CD4-positive, alpha-beta T cell treated with Interleukin-10 for 1 hour (primary cell): ENCODE data around the gene MS4A3.
"Not testable (repeated sequence)": the region's sequence is repeated elsewhere in the genome, so short reads cannot be mapped to it uniquely, and the experiment has no call there.

Experiments used
- DNase-seq: peaks from one replicate; pipeline ENCODE4 v3.0.0-alpha.2; 2020

The MS4A3 gene, protein sequence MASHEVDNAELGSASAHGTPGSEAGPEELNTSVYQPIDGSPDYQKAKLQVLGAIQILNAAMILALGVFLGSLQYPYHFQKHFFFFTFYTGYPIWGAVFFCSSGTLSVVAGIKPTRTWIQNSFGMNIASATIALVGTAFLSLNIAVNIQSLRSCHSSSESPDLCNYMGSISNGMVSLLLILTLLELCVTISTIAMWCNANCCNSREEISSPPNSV

DNA sequence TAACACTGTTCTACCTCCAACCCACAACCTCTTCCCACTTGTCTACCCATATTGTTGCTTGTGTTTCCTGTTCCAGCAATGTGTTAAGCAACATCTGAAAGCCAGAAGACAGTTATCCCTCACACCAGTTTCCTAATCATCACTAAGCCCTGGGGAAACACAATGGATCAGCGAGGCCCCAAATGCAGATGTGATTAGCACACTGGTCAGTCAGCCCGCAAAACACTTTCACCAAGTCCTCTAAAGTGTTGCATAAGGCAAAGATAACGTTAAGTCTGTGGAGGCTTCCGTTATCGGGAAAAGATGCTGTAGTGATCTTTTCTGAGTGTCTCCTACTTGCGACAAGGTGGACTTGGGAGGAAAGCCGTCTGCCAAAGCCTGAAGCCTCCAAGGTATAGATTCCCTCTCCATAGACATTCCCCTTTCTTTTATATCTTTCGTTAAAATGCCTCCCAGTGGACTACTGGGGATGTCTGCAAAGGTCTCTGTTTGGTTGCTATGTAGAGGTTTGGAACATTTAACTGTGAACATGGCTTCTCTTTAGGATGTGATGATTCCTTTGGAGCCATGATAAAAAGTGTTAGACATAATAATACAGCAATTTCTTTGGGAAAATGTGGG, at the start of gene MS4A3:
Gene MS4A3, plus strand, starts transcription at position 317 of the 621 bp plus-strand sequence. CDS start 4,496 bp downstream, outside the sequence.
- DNase-seq = no peak

DNA sequence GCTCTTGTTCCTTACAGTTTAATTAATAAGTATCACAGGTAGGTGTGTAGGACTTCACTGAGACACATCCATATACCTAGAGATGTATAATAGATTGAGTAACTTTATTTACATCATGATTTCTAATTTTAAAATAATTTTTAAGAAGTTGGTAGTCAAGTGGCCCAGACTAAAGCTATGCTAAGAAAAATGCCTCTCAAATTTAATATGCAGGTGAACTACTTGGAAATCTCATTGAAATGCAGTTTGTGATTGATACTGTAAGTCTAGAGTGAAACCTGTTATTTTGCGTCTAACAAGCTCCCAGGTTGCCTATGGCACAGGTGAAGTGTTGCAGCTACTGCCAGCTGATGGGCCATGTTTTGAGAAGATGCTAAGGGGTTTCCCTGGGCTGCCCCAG, 39.6 kb upstream of the MS4A3 start, which contains the start of gene OOSP4B:
Gene OOSP4B, plus strand, starts transcription at position 301 of the 400 bp plus-strand sequence.
- DNase-seq = no peak

DNA sequence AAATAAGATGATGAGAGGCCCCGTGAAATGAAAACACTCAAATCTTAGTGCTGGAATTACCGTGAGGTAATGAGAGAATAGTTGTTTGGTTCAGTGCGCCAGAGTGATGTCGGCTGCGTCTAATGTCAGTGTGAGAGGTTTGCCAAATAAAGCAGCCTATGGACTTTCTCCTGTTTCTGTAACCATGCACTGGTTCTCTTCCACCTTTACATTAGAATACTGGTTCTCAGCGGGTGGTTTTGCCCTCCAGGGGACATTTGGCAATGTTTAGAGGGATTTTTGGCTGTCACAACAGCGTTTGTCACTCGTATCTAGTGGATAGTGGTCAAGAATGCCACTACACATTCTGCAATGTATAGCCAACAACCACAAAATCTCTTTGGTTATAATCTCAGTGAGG, 38.4 kb upstream of the MS4A3 start:
- DNase-seq = no peak

DNA sequence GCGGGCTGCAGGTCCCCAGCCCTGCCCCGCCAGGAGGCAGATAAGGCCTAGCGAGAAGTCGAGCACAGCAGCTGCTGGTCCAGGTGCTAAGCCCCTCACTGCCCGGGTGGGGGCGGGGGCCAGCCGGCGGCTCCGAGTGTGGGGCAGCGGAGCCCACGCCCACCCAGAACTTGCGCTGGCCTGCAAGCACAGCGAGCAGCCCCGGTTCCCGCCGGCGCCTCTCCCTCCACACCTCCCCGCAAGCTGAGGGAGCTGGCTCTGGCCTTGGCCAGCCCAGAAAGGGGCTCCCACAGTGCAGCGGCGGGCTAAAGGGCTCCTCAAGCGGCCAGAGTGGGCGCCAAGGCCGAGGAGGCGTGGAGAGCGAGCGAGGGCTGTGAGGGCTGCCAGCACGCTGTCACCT, 36.1 kb upstream of the MS4A3 start:
- not testable (repeated sequence) for DNase-seq

DNA sequence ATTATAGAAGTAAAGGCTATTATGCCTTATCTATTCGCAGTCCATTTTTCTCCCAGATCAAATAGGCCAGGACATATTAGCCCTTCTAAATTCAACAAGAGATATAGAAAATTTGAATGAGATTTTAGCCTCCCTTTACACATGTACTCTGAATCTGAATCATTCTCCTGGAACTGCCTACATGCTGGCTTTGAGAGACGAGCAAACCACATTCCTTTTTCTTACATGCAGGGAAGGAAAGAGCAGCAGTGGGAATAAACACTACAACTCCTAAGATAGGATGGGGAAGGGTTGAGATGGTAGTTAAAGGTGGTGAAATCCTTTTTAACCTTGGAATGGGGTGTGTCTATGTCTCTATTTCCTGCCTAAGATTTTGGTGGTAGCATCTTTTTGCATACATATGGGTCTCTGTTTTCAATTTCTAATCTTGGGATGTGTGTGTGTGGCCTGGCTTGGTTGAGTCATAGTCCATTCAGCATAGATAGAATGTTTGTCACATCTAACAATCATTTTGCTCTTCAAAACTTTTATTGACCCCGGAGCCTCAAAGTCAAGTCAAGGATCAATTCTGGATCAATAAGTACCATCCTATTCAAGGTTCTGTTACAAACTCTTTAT, 27.3 kb upstream of the MS4A3 start:
- DNase-seq = no peak

DNA sequence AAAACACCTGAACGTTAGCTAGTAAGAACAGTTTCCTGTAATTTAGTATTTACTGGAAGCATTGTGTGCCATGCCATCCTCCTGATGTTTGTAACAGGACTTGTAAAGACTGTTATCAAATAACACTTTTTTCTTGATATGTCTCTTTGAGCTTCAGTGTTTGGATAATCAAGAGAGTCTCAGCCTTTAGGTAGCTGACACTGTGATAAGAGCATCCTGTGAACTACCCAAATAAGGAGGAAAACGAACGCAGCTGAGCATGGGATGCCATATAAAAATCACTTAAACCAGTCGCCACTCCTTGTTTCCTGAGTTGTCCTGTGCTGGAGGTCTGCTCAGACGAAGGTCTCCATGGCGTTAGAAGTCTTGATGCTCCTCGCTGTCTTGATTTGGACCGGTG, 16.4 kb upstream of the MS4A3 start, which contains the start of gene OOSP2:
Gene OOSP2, plus strand, starts transcription at position 301 of the 400 bp plus-strand sequence. Its CDS starts 51 bp downstream, at position 352.
- no peak for DNase-seq

DNA sequence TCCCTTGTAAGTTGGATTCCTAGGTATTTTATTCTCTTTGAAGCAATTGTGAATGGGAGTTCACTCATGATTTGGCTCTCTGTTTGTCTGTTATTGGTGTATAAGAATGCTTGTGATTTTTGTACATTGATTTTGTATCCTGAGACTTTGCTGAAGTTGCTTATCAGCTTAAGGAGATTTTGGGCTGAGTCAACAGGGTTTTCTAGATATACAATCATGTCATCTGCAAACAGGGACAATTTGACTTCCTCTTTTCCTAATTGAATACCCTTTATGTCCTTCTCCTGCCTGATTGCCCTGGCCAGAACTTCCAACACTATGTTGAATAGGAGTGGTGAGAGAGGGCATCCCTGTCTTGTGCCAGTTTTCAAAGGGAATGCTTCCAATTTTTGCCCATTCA, 6.0 kb upstream of the MS4A3 start:
- not testable (repeated sequence) for DNase-seq

- not testable (repeated sequence) for DNase-seq
Observed at GRCh38 chr11:60050839-60051238, 5.6 kb upstream of the MS4A3 start.

DNA sequence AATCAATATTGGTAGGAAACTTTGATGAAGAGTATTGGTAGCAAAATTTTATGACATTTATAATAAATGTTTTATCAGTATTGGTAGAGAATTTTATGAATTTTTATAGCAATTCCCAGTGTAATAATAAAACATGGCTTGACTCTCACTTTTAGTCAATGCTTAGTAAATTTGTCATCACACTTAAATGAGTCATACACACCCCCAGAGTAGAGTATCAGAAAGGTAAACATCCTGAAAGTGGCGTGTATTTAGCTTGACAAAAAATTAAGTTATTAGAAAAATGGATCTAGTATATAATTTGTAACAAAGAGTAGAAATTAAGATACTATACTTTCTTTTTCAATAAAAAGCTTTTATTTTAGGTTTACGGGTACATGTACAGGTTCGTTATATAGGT, 2.6 kb downstream of the MS4A3 start:
- DNase-seq = no peak

DNA sequence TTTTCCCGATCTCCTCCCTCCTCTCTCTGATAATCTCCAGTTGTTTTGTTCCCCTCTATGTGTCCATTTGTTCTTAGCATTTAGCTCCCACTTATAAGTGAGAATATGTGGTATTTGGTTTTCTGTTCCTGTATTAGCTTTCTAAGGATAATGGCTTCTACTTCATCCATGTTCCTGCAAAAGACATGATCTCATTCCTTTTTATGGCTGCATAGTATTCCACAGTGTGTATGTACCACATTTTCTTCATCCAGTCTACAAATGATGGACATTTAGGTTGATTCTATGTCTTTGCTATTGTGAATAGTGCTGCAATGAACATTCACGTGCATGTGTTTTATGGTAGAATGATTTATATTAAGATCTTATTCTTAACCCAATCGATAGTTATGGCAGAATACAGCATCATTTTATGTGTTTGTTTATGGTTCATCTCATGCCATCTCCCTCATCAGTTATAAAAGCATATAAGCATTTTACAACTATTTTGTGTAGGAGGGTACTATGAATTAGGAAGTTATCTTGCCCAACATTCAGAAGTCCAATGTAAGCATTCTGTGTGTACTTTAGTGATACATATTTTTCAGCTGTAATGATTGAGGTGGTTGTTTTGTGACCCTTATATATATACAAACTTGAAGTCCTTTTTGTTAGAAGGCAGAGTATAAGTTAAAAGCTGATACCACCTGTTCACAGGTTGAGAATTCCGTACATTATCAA, 3.2 kb downstream of the MS4A3 start:
- no peak for DNase-seq

GRCh38 chr11:60064111-60064510, 7.6 kb downstream of the MS4A3 start:
- DNase-seq = no peak

DNA sequence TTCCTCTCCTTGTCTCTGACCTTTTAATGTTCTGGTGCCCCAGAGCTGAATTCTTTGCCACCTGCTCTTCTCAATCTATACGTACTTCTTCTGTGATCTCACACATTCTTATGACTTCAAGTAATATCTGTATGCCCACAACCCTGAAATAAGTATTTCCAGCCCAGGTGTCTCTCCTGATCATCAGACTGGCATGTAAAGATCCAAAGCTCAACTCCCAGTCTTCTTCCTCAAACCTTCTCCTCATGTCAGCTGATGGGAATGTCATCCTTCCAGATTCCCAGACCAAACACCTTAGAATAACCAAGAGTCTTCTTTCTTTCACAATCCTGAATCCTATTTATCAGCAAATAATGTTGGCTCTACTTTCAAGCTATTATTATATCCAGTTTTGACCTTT, 9.3 kb downstream of the MS4A3 start:
- no peak for DNase-seq

- no peak for DNase-seq
Observed at GRCh38 chr11:60069450-60069849, 13.0 kb downstream of the MS4A3 start.

DNA sequence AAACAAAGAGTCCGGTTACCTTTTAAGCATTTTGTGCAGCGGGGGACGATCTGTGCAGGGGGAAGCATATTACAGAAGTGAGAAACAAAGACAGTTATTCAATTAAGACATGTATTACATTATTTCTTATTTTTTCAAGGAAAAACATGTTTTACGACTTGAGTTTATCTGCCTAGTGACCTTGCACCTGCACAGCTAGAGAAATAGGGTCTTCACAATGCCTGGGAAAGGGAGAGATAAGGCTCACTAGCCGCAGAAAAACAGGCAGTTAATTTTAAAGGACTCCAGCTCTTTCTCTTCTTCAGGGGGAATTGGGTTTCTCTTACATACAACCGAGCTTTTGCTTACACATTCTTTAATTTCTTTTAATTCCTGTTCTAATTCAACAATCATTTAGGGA, 15.2 kb downstream of the MS4A3 start:
- DNase-seq = not testable (repeated sequence)

DNA sequence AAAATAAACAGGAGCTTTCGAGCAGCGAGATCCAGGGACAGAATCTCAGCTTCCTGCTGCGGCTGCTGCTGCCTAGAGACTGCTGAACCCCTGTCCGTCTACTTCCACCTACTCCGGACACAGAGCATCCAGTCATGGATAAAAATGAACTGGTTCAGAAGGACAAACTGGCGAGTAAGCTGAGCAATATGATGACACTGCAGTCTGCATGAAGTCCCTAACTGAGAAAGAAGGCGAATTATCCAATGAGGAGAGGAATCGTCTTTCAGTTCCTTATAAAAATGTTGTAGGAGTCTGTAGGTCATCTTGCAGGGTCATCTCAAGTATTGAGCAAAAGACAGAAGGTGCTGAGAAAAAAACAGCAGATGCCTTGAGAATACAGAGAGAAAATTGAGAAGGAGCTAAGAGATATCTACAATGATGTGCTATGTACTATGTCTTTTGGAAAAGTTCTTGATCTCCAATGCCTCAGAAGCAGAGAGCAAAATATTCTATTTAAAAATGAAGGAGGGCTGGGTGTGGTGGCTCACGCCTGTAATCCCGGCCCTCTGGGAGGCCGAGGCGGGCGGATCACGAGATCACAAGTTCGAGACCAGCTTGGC, 20.9 kb downstream of the MS4A3 start:
- DNase-seq = no peak

- DNase-seq = no peak
Observed at GRCh38 chr11:60077981-60078380, 21.5 kb downstream of the MS4A3 start.

- no peak for DNase-seq
Observed at GRCh38 chr11:60078745-60079144, 22.3 kb downstream of the MS4A3 start.

DNA sequence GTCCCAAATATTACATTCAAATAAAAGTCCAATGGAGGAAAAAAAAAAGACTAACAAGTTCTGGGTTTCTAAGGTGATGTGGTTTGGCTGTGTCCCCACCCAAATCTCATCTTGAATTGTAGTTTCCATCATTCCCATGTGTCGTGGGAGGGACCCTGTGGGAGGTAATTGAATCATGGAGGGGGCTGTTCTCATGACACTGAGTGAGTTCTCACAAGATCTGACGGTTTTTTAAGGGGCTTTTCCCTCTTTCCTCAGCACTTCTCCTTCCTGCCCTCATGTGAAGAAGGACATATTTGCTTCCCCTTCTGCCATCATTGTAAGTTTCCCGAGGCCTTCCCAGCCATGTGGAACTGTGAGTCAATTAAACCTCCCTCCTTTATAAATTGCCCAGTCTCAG, 24.1 kb downstream of the MS4A3 start:
- DNase-seq = no peak

DNA sequence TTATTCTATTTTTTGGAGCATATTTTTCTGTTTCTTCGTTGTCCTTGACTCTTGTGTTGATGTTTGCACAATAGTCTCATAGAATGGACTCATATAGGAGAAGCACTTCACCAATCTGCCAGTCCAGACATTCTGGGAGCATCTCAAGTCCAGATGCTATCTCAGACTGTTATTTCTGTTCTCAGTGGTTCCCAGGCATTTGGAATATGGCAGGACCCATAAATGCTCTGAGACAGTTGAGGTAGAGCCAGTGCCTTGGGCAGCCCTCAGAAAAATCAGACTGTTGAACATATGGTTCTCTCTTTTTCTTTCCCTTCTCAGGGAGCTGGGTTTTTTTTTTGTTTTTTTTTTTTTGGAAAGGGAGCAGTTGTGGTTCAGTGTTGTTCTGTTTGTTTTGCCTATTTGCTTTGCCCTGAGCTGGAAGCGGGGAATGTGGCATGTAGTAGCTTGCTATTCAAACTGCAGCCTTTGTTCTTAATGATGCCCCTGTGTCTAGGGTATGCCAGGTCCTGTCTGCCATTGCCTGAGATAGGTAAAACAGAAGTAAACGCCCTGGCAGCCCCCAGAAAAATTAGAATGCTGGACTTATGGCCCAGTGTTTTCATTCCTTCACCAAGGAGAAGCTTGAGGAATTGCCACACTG, 28.3 kb downstream of the MS4A3 start:
- DNase-seq = no peak

DNA sequence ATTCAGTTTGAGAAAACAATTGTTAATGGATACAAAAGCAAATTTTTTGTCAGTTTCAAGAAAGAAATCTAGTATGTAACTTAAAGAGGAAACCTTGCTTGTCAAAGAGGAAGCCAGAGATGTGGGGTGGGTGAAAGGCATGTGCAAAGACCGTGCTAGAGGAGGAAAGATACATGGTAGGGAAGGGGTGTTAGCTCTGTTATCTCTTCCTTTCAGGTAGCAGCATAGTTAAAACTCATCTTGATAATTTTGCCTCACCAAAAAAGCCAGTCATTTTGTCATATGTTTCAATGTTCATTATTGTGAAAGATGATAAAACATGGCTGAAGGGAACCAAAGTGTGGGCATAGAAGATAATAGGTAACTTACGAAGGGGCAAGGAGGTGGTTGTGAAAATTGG, 29.4 kb downstream of the MS4A3 start:
- no peak for DNase-seq

- no peak for DNase-seq
Observed at GRCh38 chr11:60087239-60087638, 30.8 kb downstream of the MS4A3 start.

GRCh38 chr11:60088364-60088763, 31.9 kb downstream of the MS4A3 start, which contains the start of gene MS4A2:
Gene MS4A2 (plus strand): TSS chr11:60088664. CDS start chr11:60088766, 102 bp downstream.
- no peak for DNase-seq
